A549 treated with DMSO at 1 μM for 4 hours (cell line): ENCODE data around the gene PCP2. TPM values are rescaled to one million over a fixed set of nuclear protein-coding genes. Genes with fewer than 3 reads are reported as not detected.

Experiments used
- total RNA-seq: library from RNA; stranded (reverse); fragments of 200-300 nt; extraction: Qiagen RNA extraction; gene quantifications from 5 replicates; pipeline ENCODE4 v1.2.3, GENCODE V29; 2022; ENCODE audit warnings: low read depth

The PCP2 gene
- total RNA-seq, result not detected in 5 replicates

GRCh38 chr19:7633698-7634097 lies at the start of gene PCP2:
TSS of gene PCP2 (minus strand) at chr19:7633719. CDS start at chr19:7633457, 262 bp downstream.

GRCh38 chr19:7680606-7681339 lies 47.3 kb upstream of the PCP2 start, which contains the start of gene TRAPPC5:
TSS of gene TRAPPC5 (plus strand) at chr19:7680833. CDS start at chr19:7682254, 1,421 bp downstream.

DNA sequence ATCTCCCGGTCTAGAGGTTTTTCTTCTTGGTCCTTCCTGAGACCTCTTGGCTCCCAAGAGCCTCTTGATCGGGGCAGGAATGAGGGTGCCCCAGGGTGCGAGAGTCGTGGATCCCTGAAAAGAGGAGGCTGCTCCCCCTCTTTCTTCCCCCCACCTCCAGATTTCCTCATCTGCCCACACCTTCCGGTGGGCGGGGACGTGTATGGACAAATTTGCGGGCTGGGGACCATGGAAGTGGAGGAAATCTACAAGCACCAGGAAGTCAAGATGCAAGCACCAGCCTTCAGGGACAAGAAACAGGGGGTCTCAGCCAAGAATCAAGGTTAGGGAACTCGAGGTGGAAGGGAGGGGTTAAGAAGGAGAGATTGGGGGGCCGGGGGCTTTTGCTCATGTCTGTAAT lies 43.3 kb upstream of the PCP2 start, which contains the start of gene MCEMP1:
MCEMP1 (plus strand) TSS at position 237 of the 400 bp plus-strand sequence; CDS start at position 268, 31 bp downstream.

GRCh38 chr19:7668842-7669241 lies 35.3 kb upstream of the PCP2 start, which contains the start of gene RETN:
TSS of gene RETN (plus strand) at chr19:7669049. CDS start at chr19:7669327, 278 bp downstream.

GRCh38 chr19:7636691-7637373 lies 3.3 kb upstream of the PCP2 start, which contains the start of gene STXBP2:
TSS of gene STXBP2 (plus strand) at chr19:7637110. CDS start at chr19:7637150, 40 bp downstream.

DNA sequence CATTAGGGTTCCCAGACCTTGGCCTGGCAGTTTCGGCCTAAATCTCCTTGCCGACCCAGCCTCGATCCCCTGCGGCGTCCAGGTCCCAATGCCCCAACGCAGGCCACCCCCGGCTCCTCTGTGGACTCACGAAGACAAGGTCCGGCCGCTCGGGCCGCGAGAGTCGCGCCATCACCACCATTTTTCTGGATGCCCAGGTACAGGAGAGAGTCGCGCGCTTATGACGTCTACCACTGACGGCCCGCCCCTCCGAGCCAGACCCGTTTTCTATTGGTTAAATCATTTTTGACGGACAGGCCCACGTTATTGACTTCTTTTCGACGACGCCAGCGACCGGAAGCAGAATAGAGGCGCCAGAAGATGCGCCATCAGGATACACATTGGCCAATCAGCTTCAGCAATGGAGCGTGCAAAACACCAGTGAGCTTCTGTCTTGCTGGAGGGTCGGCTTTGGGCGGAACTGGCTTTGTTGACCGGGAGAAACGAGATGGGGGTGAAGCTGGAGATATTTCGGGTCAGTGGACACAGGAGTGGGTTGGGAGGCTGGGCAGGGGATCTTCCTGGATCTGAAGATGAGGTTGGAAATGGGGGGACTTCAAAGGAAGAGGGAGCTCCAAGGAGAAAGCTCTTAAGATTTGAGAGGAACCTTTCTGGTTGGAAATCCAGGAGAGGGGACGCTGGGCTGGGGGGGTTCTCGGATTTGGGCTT lies 4.0 kb downstream of the PCP2 start, which contains the start of the genes PET100 and XAB2:
PET100 (plus strand) TSS at position 447 of the 708 bp plus-strand sequence; CDS start at position 488, 41 bp downstream.
XAB2 (minus strand) TSS at position 199 of the 708 bp plus-strand sequence; CDS start at position 181, 18 bp downstream.

GRCh38 chr19:7595466-7596133 lies 37.9 kb downstream of the PCP2 start, which contains the start of gene CAMSAP3:
TSS of gene CAMSAP3 (plus strand) at chr19:7595863. CDS start at chr19:7596003, 140 bp downstream.

Other genes starting within 250 kb of the PCP2 start
- gene PEX11G, start 144.7 kb downstream of the PCP2 start, total RNA-seq, result 1.7 to 2.3 TPM (median 1.9 TPM) in 5 replicates
- 14.7 to 21.4 TPM (median 16.0 TPM) in 5 replicates for gene ZNF358, start 117.6 kb downstream of the PCP2 start, total RNA-seq
- gene MCOLN1, start 111.1 kb downstream of the PCP2 start, total RNA-seq, result 9.9 to 15.7 TPM (median 11.8 TPM) in 5 replicates
- gene PNPLA6, start 98.0 kb downstream of the PCP2 start, total RNA-seq, result 32.5 to 42.9 TPM (median 34.6 TPM) in 5 replicates
- 2.5 to 4.6 TPM (median 4.1 TPM) in 5 replicates for gene CAMSAP3, start 37.9 kb downstream of the PCP2 start, total RNA-seq
- 22.3 to 28.5 TPM (median 25.5 TPM) in 5 replicates for gene XAB2, start 4.2 kb downstream of the PCP2 start, total RNA-seq
- gene PET100, start 3.9 kb downstream of the PCP2 start, total RNA-seq, result 44.0 to 65.6 TPM (median 46.6 TPM) in 5 replicates
- 36.6 to 42.0 TPM (median 39.7 TPM) in 5 replicates for gene STXBP2, start 3.4 kb upstream of the PCP2 start, total RNA-seq
- gene RETN, start 35.3 kb upstream of the PCP2 start, total RNA-seq, result not detected in 5 replicates
- not detected in 5 replicates for gene MCEMP1, start 43.4 kb upstream of the PCP2 start, total RNA-seq
- gene TRAPPC5, start 47.1 kb upstream of the PCP2 start, total RNA-seq, result 43.8 to 95.6 TPM (median 89.8 TPM) in 5 replicates
- gene FCER2, start 68.4 kb upstream of the PCP2 start, total RNA-seq, result not detected in 5 replicates
- gene CLEC4G, start 98.4 kb upstream of the PCP2 start, total RNA-seq, result not detected in 5 replicates
- gene CD209, start 113.8 kb upstream of the PCP2 start, total RNA-seq, result not detected in 5 replicates
- gene CLEC4M, start 129.5 kb upstream of the PCP2 start, total RNA-seq, result 0.06 TPM in 1 of 5 replicates, not detected in the others
- 1.3 to 1.7 TPM (median 1.5 TPM) in 5 replicates for gene EVI5L, start 196.5 kb upstream of the PCP2 start, total RNA-seq
- gene PRR36, start 240.7 kb upstream of the PCP2 start, total RNA-seq, result 0.20 to 0.48 TPM (median 0.34 TPM) in 5 replicates